Coronary artery (tissue), 2 donors: ENCODE measurements around the gene ANKRD42.
"Not testable (repeated sequence)": the region's sequence is repeated elsewhere in the genome, so short reads cannot be mapped to it uniquely, and the experiment has no call there.

Experiments used
- DNase-seq: peaks from one replicate; pipeline ENCODE4 v3.0.0-alpha.2; 2017; ENCODE audit warnings: low spot score
- H3K27ac ChIP-seq, 2 donors: fragments of 200-600 bp; sonication (generic); one replicate each; pipeline ENCODE4 v1.5.1; 2016 to 2019
- H3K4me3 ChIP-seq: fragments of 200-600 bp; sonication (generic); 2 replicates; pipeline ENCODE4 v1.5.1; 2016; ENCODE audit warnings: mild to moderate bottlenecking, moderate library complexity
- CTCF ChIP-seq: fragments of 200-600 bp; sonication (generic); IDR thresholded peaks from one replicate; pipeline ENCODE4 v1.5.1; 2019; ENCODE audit warnings: antibody characterized with exemption

Gene ANKRD42

DNA sequence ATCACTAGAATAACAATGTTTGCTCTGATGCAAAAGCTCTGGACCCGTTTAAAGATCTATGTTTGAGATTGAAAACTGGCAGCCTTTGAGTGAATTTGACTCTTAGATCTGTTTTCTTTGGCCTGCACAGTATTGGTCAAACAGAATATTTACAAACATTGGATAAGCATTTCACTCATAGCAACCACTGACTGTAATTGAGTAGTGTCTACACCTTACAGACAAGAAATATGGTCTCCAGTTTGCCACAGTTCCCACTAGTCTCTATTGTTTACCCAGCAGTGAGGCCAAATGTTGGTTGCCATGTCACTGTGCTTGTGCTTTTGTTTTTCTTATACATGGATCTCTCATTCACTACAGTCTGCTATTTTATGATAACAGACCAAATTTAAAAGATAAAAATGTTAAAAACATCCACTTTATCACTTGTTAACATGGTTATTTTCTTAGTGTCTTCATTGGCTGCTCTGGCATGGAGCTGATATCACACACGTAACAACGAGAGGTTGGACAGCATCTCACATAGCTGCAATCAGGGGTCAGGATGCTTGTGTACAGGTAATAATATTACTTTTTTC, 12.2 kb downstream of the ANKRD42 start:
- DNase-seq: no peak
- Histone ChIP-seq H3K4me3 (no peak overlapping the region), H3K27ac (no peak overlapping the region)
- no peak for TF ChIP-seq CTCF

DNA sequence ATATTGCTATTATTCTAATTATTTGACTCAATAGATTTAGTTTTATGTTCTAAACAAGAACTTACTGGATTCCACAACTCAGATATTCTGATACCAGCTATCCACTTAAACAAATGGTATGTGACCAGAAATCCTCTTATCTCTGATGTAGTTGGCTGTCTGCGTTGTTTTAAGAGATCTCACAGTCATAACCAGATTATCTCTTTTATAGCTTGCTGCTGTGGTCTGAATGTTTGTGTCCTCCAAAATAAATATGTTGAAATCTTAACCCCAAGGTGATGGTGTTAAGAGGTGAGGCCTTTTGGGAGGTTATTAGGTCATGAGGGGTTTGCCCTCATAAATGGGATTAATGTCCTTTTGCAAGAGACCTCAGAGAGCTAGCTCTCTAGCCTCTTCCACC, 12.7 kb downstream of the ANKRD42 start:
- H3K27ac ChIP-seq: no peak overlapping the region
- H3K4me3 ChIP-seq: no peak overlapping the region
- DNase-seq: no peak
- no peak for TF ChIP-seq CTCF

GRCh38 chr11:83206771-83207382, 13.4 kb downstream of the ANKRD42 start:
- not testable (repeated sequence) for H3K4me3 ChIP-seq, DNase-seq, H3K27ac ChIP-seq

GRCh38 chr11:83219095-83219494, 25.6 kb downstream of the ANKRD42 start:
- H3K27ac ChIP-seq: no peak overlapping the region
- no peak overlapping the region for H3K4me3 ChIP-seq
- no peak for TF ChIP-seq CTCF
- no peak for DNase-seq

GRCh38 chr11:83220260-83220659, 26.7 kb downstream of the ANKRD42 start:
- no peak for DNase-seq
- Histone ChIP-seq H3K4me3 (no peak overlapping the region), H3K27ac (no peak overlapping the region)
- no peak for TF ChIP-seq CTCF

- no peak overlapping the region for H3K4me3 ChIP-seq
- no peak for TF ChIP-seq CTCF
- H3K27ac ChIP-seq: no peak overlapping the region
- no peak for DNase-seq
These were observed 28.2 kb downstream of the ANKRD42 start for GRCh38 chr11:83221694-83222093.

DNA sequence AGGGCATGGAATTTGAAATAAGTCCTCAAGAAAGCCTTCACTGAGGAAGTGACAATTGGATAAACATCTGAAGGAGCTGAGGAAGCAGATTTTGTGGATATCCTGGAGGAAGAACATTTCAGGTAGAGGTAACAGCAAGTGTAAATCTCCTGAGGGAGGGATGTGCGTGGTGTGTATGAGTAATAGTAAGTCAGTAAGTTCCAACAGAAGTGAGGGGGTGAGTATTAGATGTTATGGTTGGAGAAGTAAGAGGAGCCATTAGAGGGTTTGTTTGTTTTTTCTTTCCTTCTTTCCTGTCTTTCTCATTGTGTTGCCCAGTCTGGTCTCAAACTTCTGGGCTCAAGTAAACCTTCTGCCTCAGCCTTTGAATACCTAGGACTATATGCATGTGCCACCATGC, 29.0 kb downstream of the ANKRD42 start:
- H3K27ac ChIP-seq: no peak overlapping the region
- DNase-seq: no peak
- TF ChIP-seq CTCF: no peak
- H3K4me3 ChIP-seq: no peak overlapping the region
